Activated T-helper 2 cell treated with anti-CD3 and anti-CD28 coated beads, Interferon-gamma antibody, Interleukin-2, Interleukin-4, amounts not matched to agents 10 μg/mL and 5 μg/mL and 100 μg/mL, durations not matched to agents 14 hours and 24 hours and 36 hours (primary cell): ENCODE data around the gene FAIM2. TPM values are rescaled to one million over a fixed set of nuclear protein-coding genes. Genes with fewer than 3 reads are reported as not detected.

Experiments used
- DNase-seq: peaks from one replicate; pipeline ENCODE4 v3.0.0; 2021; ENCODE audit warnings: low spot score
- H3K27ac Mint-ChIP-seq: one replicate; pipeline ENCODE4 v1.8.0; 2021; ENCODE audit warnings: mixed read lengths
- H3K27me3 Mint-ChIP-seq: one replicate; pipeline ENCODE4 v1.8.0; 2021; ENCODE audit warnings: low read depth, mixed read lengths
- H3K36me3 Mint-ChIP-seq: one replicate; pipeline ENCODE4 v1.8.0; 2021; ENCODE audit warnings: low read depth, mixed read lengths
- H3K4me1 Mint-ChIP-seq: one replicate; pipeline ENCODE4 v1.8.0; 2021; ENCODE audit warnings: low read depth, mixed read lengths
- H3K4me3 Mint-ChIP-seq: one replicate; pipeline ENCODE4 v1.8.0; 2021; ENCODE audit warnings: low read depth, mild to moderate bottlenecking, moderate library complexity, mixed read lengths
- H3K9me3 Mint-ChIP-seq: one replicate; pipeline ENCODE4 v1.8.0; 2021; ENCODE audit warnings: mixed read lengths
- intact Hi-C: fragments of 100-400 bp; cut with micrococcal nuclease; formaldehyde crosslinking; loops from one replicate; pipeline ENCODE4 v1.15.1; 2023
- total RNA-seq: library from RNA; stranded (reverse); gene quantifications from 2 replicates; pipeline ENCODE4 v1.2.3, GENCODE V29; 2022

Gene FAIM2
- total RNA-seq, 1 donor from 2014 or later = 0.23 TPM

DNA sequence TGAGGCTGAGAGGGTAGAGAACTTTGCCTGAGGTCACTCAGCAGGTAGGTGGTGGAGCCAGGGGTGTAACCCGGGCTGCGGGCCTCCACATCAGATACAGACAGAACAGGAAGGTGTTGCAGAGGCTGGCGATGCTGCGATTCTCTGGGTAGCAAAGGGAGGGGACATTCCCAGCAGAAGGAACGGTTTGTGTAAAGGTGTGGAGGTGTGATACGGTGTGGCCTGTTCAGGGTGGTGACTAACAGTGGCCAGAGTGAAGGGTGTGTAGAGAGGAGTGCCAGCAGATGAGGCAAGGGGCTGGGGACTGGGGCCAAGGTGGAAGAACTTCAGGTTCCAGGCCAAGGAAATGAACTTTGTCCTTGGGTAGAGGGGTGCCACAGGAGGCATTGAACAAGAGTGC, 18.2 kb upstream of the FAIM2 start:
- intact Hi-C loops = loop anchor here (10.0 kb wide), 1 partner anchor 57 kb away; no protein-coding TSS in a partner anchor
- H3K27ac Mint-ChIP-seq = no peak overlapping the region
- H3K27me3 Mint-ChIP-seq = peaks cover 4% of the 10 kb centered on the region
- no peaks in the 10 kb centered on the region for H3K36me3 Mint-ChIP-seq
- no peak for DNase-seq
- H3K4me3 Mint-ChIP-seq = no peak overlapping the region
- H3K9me3 Mint-ChIP-seq = no peaks in the 10 kb centered on the region
- H3K4me1 Mint-ChIP-seq = no peaks in the 10 kb centered on the region

DNA sequence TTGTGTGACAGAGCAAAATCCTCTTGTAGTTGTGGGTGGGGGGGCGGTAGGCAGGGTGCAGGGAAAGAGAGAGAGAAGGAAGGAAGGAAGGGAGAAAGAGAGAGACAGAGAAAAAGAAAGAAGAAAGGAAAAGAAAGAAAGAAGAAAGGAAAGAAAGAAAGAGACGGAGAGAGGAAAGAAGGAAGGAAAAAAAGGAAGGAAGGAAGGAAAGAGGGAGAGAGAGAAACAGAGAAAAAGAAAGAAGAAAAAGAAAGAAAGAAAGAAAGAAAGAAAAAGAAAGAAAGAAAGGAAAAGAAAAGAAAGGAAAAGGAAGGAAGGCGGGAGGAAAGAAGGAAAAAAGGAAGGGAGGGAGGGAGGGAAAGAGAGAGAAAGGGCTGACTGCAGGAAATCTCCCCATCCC, 17.6 kb upstream of the FAIM2 start:
- no peaks in the 10 kb centered on the region for H3K9me3 Mint-ChIP-seq
- no peak for DNase-seq
- no peak overlapping the region for H3K27ac Mint-ChIP-seq
- intact Hi-C loops = loop anchor here (10.0 kb wide), 1 partner anchor 56 kb away; no protein-coding TSS in a partner anchor
- no peaks in the 10 kb centered on the region for H3K4me1 Mint-ChIP-seq
- H3K36me3 Mint-ChIP-seq = no peaks in the 10 kb centered on the region
- H3K27me3 Mint-ChIP-seq = peaks cover 4% of the 10 kb centered on the region
- H3K4me3 Mint-ChIP-seq = no peak overlapping the region

GRCh38 chr12:49920915-49921286, 17.2 kb upstream of the FAIM2 start:
- Mint-ChIP-seq H3K27me3 (peaks cover 4% of the 10 kb centered on the region), H3K36me3 (no peaks in the 10 kb centered on the region), H3K27ac (no peak overlapping the region), H3K9me3 (no peaks in the 10 kb centered on the region), H3K4me1 (no peaks in the 10 kb centered on the region), H3K4me3 (no peak overlapping the region)
- intact Hi-C loops = loop anchor here (10.0 kb wide), 1 partner anchor 56 kb away; no protein-coding TSS in a partner anchor
- DNase-seq = no peak

DNA sequence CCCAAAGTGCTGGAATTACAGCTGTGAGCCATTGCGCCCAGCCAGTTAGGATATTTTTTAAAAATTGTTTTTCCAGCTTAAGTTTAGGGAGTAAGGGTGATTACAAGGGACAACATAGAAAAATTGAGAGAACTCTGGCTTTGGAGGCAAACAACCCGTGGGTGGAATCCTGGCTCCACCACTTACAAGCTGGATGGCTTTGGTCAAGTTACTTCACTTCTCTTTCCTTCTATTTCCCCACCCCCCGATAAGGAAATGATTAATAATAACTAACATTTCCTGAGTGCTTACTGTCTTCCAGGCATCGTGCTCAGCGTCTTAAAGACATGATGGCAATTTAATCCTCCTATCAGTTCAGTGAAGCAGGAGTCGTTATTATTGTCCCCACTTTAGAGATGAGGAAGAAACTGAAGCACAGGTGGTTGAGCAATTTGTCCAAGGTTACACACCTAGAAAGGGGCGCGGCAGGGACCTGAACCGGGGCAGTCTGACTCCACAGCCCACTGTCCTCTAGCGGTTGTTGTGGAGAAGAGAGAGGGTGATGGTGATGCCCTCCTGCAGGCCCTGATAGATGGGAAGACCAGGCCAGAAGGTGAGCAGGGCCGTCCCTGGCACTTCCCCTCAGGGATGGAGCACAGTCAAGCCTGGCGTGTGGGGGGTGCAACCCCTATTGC, 16.7 kb upstream of the FAIM2 start:
- Mint-ChIP-seq H3K4me3 (no peak overlapping the region), H3K27ac (no peak overlapping the region), H3K4me1 (no peaks in the 10 kb centered on the region), H3K27me3 (peaks cover 4% of the 10 kb centered on the region), H3K9me3 (no peaks in the 10 kb centered on the region), H3K36me3 (no peaks in the 10 kb centered on the region)
- no peak for DNase-seq
- intact Hi-C loops = loop anchor here (10.0 kb wide), 1 partner anchor 56 kb away; no protein-coding TSS in a partner anchor

- H3K27me3 Mint-ChIP-seq = peaks cover 5% of the 10 kb centered on the region
These were observed 14.1 kb upstream of the FAIM2 start for GRCh38 chr12:49917788-49918173.

DNA sequence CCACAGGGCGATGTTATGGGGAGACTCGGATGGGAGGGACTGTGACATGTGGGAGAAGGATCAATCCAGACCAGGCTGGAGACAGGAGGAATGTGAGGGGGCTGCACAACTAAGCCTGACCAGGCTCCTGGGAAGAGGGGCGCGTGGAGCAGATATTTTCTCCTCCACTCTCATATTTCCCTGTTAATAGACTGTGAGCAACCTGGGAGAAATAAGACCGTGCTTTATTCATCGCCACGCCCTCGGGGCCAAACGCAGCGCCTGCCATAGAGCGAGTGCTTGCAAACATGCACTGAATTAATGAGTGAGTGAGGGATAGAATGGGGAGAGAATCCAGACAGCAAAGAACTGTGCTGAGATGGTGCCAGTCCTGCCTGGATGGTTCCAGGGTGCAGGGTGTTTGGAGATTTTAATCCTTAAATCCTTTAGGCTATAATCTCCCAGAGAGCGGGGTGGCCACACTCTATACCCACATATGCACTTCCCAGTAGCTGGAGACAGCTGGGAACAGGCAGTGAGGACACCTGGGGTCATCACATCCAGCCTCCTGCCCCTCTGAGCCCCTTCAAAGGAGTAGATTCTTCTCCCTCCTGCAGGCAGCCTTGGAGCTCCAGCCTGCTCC, 13.6 kb upstream of the FAIM2 start:
- Mint-ChIP-seq H3K36me3 (no peaks in the 10 kb centered on the region), H3K27ac (no peak overlapping the region), H3K4me1 (no peaks in the 10 kb centered on the region), H3K9me3 (no peaks in the 10 kb centered on the region), H3K4me3 (no peak overlapping the region), H3K27me3 (peaks cover 5% of the 10 kb centered on the region)
- DNase-seq = no peak
- intact Hi-C loops = no loop called here

More at GRCh38 chr12:49917788-49918173, 14.1 kb upstream of the FAIM2 start:
- Mint-ChIP-seq H3K36me3 (no peaks in the 10 kb centered on the region), H3K4me3 (no peak overlapping the region), H3K9me3 (no peaks in the 10 kb centered on the region), H3K27ac (no peak overlapping the region), H3K4me1 (no peaks in the 10 kb centered on the region)
- no peak for DNase-seq
- intact Hi-C loops = no loop called here

DNA sequence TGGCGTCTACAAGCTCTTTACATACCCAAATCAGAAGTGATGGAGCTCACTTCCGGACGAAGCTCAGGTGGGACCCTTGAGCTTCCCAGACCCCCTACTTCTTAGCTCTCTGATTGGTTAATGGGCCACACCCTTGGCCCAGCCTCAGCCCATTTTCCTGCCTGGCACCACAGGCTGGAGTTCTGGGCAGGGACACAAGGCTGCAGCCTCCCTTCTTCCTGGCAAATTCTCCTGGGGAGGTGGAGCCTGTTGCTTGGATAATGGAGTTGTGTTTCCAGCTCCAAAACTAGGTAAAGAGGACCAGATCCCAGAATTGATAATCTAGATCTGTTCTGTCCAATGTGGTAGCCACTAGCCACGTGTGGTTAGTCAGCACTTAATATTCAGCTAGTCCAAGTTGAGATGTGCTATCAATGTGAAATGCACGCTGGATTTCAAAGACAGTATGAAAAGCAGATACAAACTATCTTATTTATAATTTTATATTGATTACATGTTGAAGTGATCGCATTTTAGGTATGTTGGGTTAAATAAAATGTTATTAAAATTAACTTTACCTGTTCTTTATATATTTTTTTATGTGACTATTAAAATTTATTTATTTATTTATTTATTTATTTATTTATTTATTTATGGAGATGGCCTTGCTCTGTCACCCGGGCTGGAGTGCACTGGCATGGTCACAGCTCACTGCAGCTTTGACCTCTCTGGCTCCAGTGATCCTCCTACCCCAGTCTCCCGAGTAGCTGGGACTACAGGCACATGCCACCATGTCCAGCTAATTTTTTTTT, 12.6 kb upstream of the FAIM2 start:
- Mint-ChIP-seq H3K9me3 (no peaks in the 10 kb centered on the region), H3K27me3 (peaks cover 5% of the 10 kb centered on the region), H3K27ac (no peak overlapping the region), H3K36me3 (no peaks in the 10 kb centered on the region), H3K4me3 (no peak overlapping the region), H3K4me1 (no peaks in the 10 kb centered on the region)
- no peak for DNase-seq
- intact Hi-C loops = no loop called here

- Mint-ChIP-seq H3K4me1 (no peaks in the 10 kb centered on the region), H3K27me3 (peaks cover 1% of the 10 kb centered on the region), H3K4me3 (no peak overlapping the region), H3K36me3 (no peaks in the 10 kb centered on the region), H3K9me3 (no peaks in the 10 kb centered on the region), H3K27ac (no peak overlapping the region)
- intact Hi-C loops = no loop called here
- DNase-seq = no peak
These were observed 8.9 kb upstream of the FAIM2 start for GRCh38 chr12:49912345-49913255.

DNA sequence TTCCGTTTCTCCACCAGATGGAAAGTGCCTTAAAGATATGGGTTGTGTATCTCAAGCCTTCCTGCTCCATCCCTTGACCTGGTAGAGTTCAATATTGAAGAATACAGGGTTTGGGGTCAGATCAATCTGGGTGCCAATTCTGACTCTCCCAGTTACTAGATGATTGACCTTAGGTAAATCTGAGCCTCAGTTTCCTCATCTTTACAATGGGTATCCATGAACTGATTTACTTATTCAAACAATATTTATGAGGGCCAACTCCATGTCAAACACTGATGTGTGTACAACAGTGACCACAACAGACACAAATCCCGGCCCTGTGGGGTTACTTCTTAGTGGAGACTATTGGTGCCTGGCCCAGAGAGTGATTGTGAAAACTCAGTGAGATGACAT, 7.5 kb upstream of the FAIM2 start:
- no peak overlapping the region for H3K4me3 Mint-ChIP-seq

DNA sequence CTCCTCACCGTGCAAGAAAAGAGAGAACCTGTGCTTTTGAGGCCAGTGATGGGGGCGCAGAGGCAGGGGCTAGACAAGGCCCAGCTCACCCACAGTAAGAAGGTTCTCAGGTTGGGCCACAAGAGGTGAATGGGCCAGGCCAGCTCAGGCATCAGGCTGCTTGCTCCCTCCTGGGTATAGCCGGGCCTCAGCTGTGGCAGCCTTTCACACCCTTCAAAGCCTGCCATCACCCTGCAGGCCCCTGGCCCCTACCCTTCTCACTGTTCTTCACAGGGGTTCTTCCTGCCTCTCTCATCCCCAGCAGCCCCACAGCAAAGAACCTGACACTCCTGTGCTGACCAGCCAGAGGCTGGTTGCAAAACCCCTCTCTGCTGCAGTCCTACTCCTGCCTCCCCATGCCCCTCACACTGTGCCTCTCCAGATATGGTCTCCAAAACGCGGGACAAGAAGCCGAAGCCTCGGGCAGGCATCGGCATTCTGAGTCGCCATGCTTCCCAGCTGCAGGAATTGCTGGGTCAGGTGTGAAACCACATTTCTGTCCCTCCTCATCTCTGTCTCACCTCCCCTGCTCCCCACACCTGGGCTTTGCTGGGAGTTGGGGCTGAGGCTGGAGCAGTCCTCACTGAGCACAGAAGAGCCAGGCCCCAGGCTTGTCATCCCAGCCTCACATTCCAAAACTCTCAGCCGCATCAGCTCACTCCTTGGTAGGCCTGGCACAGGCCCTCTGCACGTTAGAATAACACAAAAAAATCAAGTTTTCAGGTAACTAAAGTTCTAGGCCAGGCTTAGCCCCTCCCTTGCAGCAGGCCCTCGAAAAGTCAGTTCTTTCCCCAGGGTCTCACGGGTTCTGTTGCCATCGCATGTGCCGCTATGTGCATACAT, 6.9 kb upstream of the FAIM2 start:
- H3K36me3 Mint-ChIP-seq = no peaks in the 10 kb centered on the region
- no peak overlapping the region for H3K4me3 Mint-ChIP-seq
- no peak for DNase-seq
- no peaks in the 10 kb centered on the region for H3K9me3 Mint-ChIP-seq
- intact Hi-C loops = no loop called here
- no peaks in the 10 kb centered on the region for H3K4me1 Mint-ChIP-seq
- peaks cover 6% of the 10 kb centered on the region for H3K27me3 Mint-ChIP-seq
- no peak overlapping the region for H3K27ac Mint-ChIP-seq

More for the DNA sequence above, 7.5 kb upstream of the FAIM2 start:
- H3K9me3 Mint-ChIP-seq = no peaks in the 10 kb centered on the region
- DNase-seq = no peak
- no peaks in the 10 kb centered on the region for H3K4me1 Mint-ChIP-seq
- intact Hi-C loops = no loop called here
- H3K36me3 Mint-ChIP-seq = no peaks in the 10 kb centered on the region
- H3K27ac Mint-ChIP-seq = no peak overlapping the region
- H3K27me3 Mint-ChIP-seq = peaks cover 2% of the 10 kb centered on the region

DNA sequence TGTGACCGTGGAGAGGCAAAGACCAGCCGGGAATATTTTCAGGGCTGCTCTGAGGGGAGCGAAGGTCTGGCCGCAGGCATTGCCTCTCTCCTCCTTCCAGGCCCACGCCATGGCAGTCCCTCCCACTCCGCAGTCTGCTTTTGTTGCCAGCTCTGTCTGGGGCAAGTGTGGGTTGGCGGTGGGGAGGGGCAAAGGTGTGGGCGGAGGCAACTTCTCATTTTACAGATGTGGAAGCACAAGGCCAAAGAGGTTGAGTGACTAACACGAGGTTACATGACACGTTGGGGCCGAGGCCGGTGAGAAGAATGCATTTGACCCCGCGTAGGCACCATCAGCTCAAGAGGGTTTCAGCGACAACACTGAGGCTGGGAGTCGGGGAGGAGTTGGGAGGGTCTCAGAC, 6.1 kb upstream of the FAIM2 start:
- Mint-ChIP-seq H3K4me1 (no peaks in the 10 kb centered on the region), H3K36me3 (no peaks in the 10 kb centered on the region), H3K27ac (no peak overlapping the region), H3K9me3 (no peaks in the 10 kb centered on the region), H3K4me3 (no peak overlapping the region), H3K27me3 (peaks cover 9% of the 10 kb centered on the region)
- DNase-seq = no peak
- intact Hi-C loops = no loop called here
